Measurements from ENCODE around the gene ZNF668.
A peak's percentile ranks its signal among the peaks of the same experiment; 100 is the strongest.
"Not testable (repeated sequence)": the region's sequence is repeated elsewhere in the genome, so short reads cannot be mapped to it uniquely, and the experiment has no call there.

Gene ZNF668

DNA sequence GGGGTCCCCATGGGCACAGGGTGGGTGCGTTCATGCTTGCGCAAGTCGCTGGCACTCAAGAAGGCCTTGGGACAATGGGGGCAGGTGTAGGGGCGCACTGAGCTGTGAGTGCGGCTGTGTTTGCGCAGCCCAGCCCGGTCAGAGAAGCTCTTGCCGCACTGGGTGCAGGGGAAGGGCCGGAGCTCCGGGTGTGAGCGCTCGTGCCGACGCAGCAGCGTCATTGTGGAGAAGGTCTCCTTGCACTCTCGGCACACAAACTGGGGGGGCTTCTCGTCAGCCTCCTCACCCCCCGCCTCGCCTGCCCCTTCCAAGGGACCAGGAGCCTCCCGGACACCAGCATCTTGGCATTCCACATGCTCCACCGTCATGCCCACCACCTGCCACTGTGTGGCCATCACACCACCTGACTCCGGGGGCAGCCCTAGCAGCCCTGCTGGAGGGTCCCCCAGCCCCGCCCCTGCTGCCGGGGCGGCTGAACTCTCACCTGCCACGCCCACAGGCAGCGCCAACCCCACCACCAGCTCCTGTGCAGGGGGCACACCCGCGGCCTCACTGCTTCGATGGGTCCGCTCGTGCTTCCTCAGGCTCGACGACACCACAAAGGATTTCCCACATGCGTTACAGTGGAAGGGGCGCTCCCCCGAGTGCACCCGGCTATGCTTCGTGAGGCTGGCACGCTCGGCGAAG is 12.8 kb downstream of the ZNF668 start:
- no peak for DNase-seq (ENCODE audit: low read depth)

DNA sequence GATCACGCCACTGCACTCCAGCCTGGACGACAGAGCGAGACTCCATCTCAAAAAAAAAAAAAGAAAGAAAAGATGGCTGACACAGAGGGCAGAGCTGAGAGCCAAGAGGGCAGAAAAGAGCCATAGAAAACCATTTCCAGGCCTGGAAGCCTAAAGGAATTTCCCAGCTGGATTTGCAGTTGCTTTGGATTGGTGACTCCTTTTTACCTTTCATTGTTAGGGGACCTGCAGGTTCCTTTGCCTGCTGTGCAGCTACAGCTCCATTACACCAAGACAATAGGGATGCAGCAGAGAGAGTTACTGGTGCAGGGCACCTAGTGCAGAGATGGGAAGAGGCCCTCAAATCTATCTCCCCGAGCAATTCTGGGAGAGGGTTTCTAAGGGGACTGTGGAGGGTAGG is 18.4 kb downstream of the ZNF668 start:
- DNase-seq (ENCODE audit: low read depth) = no peak

- DNase-seq (ENCODE audit: low read depth) = peak; percentile 89
Observed at GRCh38 chr16:31052114-31052513, 21.9 kb downstream of the ZNF668 start.

DNA sequence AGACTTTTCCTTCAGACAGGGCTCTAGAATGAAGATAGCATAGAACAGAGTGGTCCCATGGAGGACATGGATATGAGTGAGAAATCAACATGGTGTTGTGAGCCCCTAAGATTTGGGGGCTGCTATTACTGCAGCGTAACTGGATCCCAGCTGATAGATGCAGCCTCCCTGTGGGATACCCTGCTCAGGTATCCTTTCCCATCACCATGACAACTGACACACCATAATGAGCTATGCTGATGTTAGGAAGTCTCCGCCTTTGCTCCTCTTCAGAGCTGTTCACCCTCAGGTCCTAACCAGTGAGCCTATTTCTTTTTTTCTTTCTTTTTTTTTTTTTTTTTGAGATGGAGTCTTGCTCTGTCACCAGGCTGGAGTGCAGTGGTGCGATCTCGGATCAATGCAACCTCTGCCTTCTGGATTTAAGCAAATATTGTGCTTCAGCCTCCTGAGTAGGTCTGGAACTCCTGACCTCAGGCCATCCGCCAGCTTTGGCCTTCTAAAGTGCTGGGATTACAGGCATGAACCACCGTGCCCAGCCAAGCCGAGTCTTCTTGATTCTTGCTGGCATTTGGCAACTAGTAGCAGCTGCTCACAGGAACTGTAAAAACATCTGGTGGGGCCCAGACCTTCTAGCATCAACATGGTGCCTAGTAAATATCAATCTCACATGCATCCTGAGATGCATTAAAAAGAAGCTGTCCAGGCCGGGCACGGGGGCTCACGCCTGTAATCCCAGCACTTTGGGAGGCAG is 23.6 kb downstream of the ZNF668 start:
- no peak for DNase-seq (ENCODE audit: low read depth)

- DNase-seq (ENCODE audit: low read depth) = no peak
Observed at GRCh38 chr16:31043898-31044481, 30.1 kb downstream of the ZNF668 start.

DNA sequence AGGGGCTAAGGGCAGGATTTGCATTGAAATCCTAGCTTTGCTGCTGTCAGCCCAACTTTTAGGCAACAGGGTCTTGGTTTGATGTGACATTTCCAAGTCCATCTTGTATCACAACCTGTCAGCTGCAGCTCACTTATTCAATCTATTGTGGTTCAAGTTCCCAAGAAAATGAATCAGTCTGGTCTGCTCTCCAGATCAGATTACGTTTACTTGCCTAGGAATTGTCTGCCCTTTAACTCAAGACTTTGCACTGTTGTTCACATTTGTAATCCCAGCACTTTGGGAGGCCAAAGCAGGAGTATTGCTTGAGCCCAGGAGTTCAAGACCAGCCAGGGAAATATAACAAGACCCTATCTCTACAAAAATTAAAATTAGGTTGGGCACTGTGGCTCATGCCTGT is 30.7 kb downstream of the ZNF668 start:
- DNase-seq (ENCODE audit: low read depth) = no peak

- DNase-seq (ENCODE audit: low read depth) = no peak
Observed at GRCh38 chr16:31042866-31043265, 31.2 kb downstream of the ZNF668 start.

DNA sequence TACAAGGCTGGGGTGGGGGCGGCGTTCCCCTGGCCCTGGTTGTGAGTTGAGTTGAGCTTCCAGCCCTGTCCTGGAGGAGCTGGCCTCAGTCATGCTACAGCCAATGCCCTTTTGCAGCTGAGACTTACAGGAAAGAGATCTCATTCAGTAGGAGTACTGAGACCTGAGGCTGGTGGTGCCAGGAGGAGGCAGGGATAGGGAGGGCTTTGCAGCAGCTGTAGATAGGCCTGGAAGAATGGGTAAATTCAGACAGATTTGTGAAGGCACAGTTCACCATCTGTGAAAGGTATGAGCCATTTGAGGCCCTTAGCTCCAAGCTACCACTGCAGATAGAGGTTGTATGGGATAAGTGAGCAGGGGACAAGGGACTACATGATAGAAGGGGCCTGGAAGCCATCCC is 35.0 kb downstream of the ZNF668 start:
- no peak for DNase-seq (ENCODE audit: low read depth)

GRCh38 chr16:31036691-31037090 is 37.3 kb downstream of the ZNF668 start:
- DNase-seq (ENCODE audit: low read depth) = no peak

DNA sequence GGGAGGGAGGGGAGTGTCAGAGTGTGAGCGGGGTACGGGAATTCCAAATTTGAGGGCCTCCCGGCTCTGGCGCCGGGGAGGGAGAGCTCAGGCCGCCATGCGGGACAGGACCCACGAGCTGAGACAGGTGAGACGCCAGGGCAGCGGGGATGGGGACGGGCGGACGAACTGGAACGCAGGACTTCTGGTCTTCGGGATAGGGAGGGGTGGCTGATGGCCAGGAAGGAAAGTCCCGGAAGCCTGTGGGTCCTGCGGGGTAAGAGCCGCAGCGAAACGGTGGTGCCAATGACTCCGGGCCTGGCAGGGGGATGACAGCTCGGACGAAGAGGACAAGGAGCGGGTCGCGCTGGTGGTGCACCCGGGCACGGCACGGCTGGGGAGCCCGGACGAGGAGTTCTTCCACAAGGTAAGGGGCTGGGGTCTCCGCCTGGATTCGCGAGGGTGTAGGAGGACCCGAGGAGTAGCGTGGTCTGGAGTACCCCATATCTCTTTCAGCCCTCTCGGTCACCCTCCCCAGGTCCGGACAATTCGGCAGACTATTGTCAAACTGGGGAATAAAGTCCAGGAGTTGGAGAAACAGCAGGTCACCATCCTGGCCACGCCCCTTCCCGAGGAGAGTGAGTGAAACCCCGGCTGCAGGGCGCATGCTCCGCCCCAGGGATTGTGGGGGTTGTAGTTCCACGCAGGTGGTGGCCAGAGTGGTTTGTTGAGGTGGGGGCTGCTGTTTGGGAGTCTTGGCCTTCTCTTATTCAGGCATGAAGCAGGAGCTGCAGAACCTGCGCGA is 40.1 kb downstream of the ZNF668 start:
- DNase-seq (ENCODE audit: low read depth) = no peak

DNA sequence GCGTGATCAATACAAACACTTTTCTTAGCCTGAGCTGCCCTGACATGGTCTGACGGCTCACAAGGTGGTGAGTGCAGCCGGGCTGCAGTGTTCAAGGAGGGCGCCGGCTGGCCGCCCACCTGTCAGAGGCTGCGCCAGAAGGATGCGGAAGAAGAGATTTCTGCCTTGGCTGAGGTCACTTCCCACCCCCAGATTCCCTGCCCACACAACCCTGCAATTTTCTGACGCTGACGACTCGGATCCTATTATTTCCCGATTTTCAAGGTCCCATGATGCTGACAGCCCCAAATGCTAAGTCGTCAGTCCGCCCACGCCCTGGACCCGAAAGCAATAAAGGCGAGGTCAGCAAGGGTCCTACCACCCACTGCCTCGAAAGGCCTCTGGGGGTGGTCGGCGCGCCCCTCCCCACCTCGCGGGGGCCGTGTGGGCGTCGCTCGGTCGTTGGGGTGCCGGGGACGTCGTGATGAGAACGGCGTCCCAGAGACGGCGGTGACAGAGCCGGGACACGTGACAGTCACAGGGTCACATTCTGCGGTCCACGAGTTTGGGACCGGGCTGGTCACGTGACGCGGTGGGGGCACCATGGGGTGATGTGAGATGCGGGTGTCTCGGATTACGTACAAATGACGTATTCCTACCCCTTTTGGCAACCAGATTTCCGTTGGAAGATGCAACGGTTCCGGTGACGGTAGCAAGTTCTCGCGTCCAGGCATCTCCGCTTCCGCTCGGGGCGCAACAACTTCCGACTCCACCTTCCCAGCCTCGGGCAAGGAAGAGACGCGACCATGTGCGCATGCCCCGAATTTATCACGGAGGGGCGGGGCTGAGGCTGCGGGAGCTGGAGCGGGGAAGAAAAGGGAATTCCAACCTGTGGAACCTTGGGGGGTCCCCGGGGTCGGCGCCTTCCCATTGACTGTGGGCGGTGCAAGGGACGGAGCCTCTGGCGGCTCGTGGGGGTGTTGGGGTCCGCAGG is 41.0 kb downstream of the ZNF668 start, which contains the start of gene STX4:
Gene STX4, plus strand, starts transcription at position 823 of the 973 bp plus-strand sequence. CDS start 248 bp downstream, outside the sequence.
- DNase-seq (ENCODE audit: low read depth) = peak; percentile 94

GRCh38 chr16:31031276-31031675 is 42.8 kb downstream of the ZNF668 start:
- no peak for DNase-seq (ENCODE audit: low read depth)

DNA sequence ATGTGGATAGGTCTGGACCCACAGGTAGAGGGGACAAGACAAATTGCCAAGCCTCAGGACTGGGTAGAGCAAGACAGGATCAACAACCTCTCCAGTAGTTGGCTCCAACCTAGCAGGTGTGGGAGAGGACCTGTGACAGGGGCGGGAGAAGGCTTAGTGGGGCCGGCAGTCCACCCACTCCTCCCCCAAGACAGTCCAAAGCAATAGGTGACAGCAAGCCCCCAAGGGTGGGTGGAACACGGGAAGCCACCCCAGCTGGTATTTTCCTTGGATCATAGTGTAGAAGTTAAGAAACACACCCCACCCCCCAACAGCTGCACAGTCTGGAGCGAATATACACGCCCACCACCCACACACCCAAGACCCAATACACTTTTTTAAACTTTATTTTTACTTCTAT is 44.8 kb downstream of the ZNF668 start:
- no peak for DNase-seq (ENCODE audit: low read depth)

DNA sequence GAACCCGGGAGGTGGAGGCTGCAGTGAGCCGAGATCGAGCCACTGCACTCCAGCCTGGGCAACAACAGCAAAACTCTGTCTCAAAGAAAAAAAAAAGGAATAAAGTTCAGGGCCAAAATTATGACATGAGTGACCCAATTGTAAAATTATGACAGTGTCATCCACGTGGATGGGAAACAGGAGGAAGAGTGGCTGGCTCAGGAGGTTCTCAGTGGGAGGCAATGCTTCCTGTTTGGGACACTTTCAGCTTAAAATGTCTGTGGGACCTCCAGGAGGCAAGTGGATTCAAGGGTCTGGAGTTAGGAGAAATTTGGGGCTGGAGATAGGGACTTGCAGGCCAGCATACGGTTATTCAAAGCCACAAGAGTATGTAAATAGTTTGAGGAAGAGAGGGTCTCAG is 48.7 kb downstream of the ZNF668 start:
- no peak for DNase-seq (ENCODE audit: low read depth)

GRCh38 chr16:31023627-31024226 is 50.3 kb downstream of the ZNF668 start:
- no peak for DNase-seq (ENCODE audit: low read depth)

DNA sequence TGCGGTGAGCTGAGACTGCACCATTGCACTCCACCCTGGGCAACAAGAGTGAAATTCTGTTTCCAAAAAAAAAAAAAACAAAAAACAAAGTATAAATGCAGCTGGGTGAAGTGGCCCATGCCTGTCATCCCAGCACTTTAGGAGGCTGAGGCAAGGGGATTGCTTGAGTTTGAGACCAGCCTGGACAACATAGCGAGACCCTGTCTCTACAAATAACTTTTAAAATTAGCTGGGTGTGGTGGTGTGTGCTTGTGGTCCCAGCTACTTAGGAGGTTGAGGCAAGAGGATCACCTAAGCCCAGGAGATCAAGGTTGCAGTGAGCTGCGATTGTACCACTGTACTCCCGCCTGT is 50.8 kb downstream of the ZNF668 start:
- DNase-seq (ENCODE audit: low read depth) = no peak

- DNase-seq (ENCODE audit: low read depth) = no peak
Observed at GRCh38 chr16:31022544-31023251, 51.3 kb downstream of the ZNF668 start.

DNA sequence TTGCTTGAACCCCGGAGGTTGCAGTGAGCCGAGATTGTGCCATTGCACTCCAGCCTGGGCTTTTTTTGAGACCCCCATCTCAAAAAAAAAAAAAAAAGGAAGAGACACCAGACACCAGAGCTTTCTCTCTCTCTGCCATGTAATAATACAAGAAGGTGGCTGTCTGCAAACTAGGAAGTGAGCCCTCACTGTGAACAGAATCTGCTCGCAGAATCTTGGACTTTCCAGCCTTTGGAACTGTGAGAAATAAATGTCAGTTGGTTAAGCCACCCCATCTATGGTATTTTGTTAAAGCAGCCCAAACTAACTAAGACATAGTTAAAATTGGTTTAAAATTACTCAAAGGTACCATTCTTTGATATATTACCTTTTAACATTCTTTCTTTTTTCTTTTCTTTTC is 53.5 kb downstream of the ZNF668 start:
- DNase-seq (ENCODE audit: low read depth) = no peak

- not testable (repeated sequence) for DNase-seq (ENCODE audit: low read depth)
Observed at GRCh38 chr16:31017756-31018155, 56.3 kb downstream of the ZNF668 start.

- DNase-seq (ENCODE audit: low read depth) = no peak
Observed at GRCh38 chr16:31016018-31016417, 58.0 kb downstream of the ZNF668 start.
